NB4 (cell line): Measurements from ENCODE around the gene DAAM1.

Experiments
- MYC ChIP-seq: IDR thresholded peaks from 2 replicates; pipeline ENCODE4 v1.6.1; 2011; ENCODE audit warnings: low read depth, low read length
- POLR2A ChIP-seq: IDR thresholded peaks from 2 replicates; pipeline ENCODE4 v1.6.1; 2011; ENCODE audit warnings: mild to moderate bottlenecking; ENCODE audit not compliant: insufficient read length; ENCODE audit errors: extremely low read depth
- TF ChIP-seq, protein P1 (sequence below): IDR thresholded peaks from one replicate; pipeline ENCODE4 v1.5.1; 2012; ENCODE audit warnings: low read depth, low read length
- TF ChIP-seq, protein P2 (sequence below): IDR thresholded peaks from 2 replicates; pipeline ENCODE4 v1.6.1; 2011; ENCODE audit warnings: low read depth, low read length

- no peak for TF ChIP-seq POLR2A
- TF ChIP-seq, protein P1, sequence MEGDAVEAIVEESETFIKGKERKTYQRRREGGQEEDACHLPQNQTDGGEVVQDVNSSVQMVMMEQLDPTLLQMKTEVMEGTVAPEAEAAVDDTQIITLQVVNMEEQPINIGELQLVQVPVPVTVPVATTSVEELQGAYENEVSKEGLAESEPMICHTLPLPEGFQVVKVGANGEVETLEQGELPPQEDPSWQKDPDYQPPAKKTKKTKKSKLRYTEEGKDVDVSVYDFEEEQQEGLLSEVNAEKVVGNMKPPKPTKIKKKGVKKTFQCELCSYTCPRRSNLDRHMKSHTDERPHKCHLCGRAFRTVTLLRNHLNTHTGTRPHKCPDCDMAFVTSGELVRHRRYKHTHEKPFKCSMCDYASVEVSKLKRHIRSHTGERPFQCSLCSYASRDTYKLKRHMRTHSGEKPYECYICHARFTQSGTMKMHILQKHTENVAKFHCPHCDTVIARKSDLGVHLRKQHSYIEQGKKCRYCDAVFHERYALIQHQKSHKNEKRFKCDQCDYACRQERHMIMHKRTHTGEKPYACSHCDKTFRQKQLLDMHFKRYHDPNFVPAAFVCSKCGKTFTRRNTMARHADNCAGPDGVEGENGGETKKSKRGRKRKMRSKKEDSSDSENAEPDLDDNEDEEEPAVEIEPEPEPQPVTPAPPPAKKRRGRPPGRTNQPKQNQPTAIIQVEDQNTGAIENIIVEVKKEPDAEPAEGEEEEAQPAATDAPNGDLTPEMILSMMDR = no peak
- TF ChIP-seq, protein P2, sequence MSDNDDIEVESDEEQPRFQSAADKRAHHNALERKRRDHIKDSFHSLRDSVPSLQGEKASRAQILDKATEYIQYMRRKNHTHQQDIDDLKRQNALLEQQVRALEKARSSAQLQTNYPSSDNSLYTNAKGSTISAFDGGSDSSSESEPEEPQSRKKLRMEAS = no peak
- TF ChIP-seq MYC = no peak
These were observed 105.6 kb downstream of the DAAM1 start for GRCh38 chr14:59293935-59294661.
